ENCODE measurements around the gene MED19.
A peak's percentile ranks its signal among the peaks of the same experiment; 100 is the strongest.
"Not testable (repeated sequence)": the region's sequence is repeated elsewhere in the genome, so short reads cannot be mapped to it uniquely, and the experiment has no call there.

Gene MED19, protein sequence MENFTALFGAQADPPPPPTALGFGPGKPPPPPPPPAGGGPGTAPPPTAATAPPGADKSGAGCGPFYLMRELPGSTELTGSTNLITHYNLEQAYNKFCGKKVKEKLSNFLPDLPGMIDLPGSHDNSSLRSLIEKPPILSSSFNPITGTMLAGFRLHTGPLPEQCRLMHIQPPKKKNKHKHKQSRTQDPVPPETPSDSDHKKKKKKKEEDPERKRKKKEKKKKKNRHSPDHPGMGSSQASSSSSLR

DNA sequence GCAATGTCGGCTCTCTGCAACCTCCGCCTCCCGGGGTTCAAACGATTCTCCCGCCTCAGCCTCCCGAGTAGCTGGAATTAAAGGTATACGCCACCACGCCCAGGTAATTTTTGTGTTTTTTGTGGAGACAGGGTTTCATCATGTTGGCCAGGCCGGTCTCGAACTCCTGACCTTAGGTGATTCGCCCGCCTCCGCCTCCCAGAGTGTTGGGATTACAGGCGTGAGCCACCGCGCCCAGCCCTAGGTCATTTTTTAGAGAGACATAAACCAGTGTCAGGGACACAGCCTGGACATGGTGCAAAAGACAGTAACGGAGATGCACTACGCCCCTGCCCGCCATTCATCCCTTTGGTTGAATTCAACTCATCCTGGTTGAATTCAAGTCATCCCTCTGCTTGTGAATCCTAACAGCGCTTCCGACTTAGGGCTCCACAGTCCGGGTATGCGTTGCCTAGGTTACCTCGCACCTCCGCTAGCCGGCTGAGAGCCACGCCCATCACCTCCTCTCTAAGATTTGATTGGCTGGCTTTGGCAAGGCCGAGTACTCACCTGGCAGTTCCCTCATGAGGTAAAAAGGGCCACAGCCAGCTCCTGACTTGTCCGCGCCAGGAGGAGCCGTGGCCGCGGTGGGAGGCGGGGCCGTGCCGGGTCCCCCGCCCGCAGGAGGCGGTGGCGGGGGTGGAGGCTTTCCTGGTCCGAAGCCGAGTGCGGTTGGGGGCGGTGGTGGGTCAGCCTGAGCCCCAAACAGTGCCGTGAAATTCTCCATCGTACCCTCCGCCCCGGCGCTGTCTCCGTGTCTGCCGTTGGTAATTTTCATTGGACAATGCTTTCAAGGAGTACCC lies at the start of gene MED19:
TSS of gene MED19 (minus strand) at position 802 of the 842 bp plus-strand sequence. CDS start at position 766, 36 bp downstream.
- DNase-seq (ENCODE audit: low spot score) = peak; percentile 85

GRCh38 chr11:57758174-57758573 lies 46.2 kb upstream of the MED19 start:
- DNase-seq (ENCODE audit: low spot score) = no peak

DNA sequence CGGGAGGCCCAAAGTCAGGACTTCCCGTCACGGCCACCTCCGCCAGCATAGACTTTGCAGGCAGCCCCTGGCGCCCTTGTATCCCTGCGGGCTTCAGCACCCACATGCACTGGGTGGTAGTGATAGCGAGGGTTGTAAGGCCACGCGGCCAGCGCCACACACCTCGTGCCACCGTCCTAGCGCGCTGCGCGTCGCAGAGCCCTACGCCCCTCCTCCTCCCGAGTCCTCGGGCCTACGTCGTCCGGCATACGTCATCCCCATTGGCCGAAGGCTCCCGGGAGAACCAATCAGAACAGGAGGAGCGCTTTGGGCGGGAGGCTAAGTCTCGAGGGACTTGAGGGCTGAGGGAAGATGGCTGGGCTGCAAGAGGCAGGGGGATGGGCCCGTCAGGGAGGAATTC lies 40.9 kb upstream of the MED19 start:
- no peak for DNase-seq (ENCODE audit: low spot score)

GRCh38 chr11:57751676-57752253 lies 39.8 kb upstream of the MED19 start, which contains the start of gene BTBD18:
Gene BTBD18, minus strand, starts transcription at chr11:57751819. Its CDS starts 631 bp downstream, at chr11:57751188.
- DNase-seq (ENCODE audit: low spot score) = no peak

GRCh38 chr11:57751176-57751575 lies 39.2 kb upstream of the MED19 start:
- no peak for DNase-seq (ENCODE audit: low spot score)

GRCh38 chr11:57746920-57747319 lies 34.9 kb upstream of the MED19 start:
- no peak for DNase-seq (ENCODE audit: low spot score)

DNA sequence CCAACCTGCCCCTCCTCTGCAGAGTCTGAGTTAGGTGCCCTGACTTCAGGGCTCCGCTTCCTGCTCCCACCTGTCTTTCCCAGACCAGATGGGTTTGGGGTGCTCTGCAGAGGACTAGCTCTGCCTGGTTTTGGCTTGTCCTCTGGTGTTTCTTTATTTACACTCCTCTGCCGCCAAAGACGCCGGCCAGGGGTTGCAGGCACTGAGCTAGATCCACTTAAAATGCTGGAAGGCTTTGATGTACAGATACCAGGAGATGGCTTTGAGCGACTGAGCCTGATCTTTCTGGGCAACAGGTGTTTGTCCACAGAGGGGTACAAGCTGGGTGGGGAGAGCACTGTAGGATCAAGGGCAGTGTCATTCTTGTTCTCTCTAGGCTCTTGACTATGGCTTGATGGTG lies 33.2 kb upstream of the MED19 start:
- no peak for DNase-seq (ENCODE audit: low spot score)

DNA sequence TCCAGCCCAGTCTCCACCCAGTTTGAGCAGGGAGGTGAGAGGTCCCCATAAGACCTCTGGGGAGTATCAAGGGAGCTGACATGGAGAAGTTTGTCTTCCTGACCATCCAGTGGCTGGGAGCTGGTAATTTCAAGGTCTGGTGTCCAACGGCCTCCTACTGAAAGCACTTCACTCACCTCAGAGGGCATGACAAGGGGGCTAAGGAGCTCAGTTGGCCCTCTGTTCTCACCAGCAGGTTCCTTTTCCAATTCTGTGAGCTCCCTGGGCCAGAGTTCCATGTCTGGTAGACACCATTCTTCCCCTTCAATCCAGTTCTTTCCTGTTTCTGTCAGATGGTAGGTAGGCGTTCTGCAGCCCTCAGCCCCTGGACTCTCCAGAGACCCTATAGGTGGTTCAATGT lies 32.3 kb upstream of the MED19 start:
- DNase-seq (ENCODE audit: low spot score) = no peak

DNA sequence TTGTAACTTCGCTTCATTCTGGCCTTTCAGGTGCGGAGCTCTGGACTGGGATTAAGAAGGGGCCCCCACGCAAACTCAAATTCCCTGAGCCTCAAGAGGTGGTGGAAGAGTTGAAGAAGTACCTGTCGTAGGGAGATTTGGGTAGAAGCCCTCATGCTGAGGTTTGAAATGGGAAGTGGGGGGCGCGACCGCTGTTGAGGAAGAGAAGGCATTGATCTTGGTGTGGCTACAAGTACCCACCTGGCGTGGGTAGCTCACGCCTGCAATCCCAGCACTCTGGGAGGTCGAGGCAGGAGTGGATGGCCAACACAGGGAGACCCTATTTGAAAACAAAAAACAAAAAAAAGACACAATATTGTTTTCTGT lies 30.1 kb upstream of the MED19 start:
- no peak for DNase-seq (ENCODE audit: low spot score)

DNA sequence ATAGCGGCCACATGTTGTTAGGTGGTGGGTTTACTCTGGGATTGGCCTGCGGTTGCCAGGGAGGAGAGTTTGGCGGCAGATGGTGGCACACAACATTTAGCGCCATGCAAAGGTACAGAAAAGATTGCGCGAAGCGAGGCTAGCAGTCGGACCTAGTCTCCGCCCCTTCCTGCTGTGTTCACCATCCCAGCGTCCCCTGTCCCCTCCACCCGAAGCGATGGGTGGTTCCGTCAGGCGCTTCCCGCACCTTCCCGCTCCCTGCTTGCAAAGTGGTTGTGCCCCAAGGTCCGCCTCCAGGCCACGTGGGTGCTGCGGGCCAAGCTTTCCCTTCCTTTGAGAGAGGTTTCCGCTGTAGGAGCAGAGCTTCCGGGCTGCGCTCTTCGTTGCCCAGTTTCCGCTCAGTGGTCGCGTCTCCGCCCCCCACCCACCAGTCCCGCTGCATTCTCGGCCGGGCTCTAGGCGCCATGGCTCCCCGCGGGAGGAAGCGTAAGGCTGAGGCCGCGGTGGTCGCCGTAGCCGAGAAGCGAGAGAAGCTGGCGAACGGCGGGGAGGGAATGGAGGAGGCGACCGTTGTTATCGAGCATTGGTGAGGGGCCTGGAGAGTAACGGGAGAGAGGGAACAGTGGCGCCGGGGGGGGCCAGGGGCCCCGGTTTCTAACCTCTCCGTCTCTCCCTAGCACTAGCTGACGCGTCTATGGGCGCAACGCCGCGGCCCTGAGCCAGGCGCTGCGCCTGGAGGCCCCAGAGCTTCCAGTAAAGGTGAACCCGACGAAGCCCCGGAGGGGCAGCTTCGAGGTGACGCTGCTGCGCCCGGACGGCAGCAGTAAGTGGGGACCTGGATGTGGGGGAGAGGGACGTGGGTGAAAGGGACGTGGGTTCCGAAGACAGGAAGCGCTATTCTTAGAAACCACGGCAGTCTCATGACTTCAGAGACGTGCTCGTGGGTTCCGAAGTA lies 29.4 kb upstream of the MED19 start, which contains the start of gene SELENOH:
TSS of gene SELENOH (plus strand) at position 360 of the 955 bp plus-strand sequence. CDS start at position 465, 105 bp downstream.
- peak; percentile 97 for DNase-seq (ENCODE audit: low spot score)

- DNase-seq (ENCODE audit: low spot score) = no peak
These were observed 23.7 kb upstream of the MED19 start for GRCh38 chr11:57735619-57736298.

GRCh38 chr11:57732661-57733060 lies 20.6 kb upstream of the MED19 start:
- no peak for DNase-seq (ENCODE audit: low spot score)

DNA sequence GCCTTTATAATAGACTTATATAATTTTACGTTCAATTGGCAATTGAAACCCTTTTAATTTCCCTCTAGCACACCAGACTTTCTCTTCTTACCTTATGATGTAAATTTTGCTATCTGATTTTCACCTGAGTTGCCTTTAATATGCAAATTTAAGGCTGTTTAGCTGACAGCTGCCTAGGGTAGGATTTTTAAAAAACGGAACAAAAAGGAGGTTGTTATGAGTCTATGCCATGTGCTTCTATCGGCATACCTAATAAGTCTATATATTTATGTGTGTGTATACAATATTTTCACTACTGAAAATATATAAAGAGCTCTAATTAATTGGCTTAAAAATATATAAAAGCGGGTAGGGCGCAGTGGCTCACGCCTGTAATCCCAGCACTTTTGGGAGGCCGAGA lies 17.5 kb upstream of the MED19 start:
- DNase-seq (ENCODE audit: low spot score) = no peak

DNA sequence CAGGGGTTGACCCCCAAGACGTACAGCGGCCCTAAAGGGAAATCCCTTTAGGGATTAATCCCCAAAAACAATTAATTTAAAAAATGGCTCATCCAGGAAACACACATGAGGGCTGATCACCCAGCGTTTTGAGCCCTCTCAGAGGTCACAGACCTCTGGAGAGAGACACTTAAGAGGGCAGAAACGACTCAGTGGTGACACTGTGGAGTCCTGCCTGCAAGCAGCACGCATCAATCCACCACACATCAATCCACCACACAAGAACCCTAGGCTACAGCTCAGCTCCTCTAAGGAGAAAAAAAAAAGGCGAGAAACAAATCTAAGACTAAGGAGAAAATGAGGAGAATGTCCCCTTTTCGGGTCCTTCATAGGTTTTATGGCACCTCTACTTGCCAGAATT lies 16.8 kb upstream of the MED19 start:
- no peak for DNase-seq (ENCODE audit: low spot score)

DNA sequence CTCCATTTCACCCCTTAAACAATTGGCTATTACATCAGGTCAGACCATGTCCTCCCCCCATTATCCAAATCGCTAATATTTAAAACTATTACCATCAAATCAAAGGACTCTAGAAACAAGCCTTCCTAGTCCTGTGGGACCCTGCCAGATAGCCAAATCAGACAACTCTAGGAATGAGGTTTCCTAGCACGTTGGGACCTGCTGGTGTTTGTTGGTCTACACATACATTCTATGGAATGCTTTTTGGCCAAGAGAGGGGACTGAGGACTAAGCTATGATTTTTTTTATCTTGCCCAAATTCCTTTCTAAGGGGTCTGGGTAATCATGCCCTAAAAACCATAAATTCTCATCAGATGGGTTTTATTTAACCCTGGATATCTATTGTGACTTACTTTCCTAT lies 15.2 kb upstream of the MED19 start:
- DNase-seq (ENCODE audit: low spot score) = no peak

- DNase-seq (ENCODE audit: low spot score) = not testable (repeated sequence)
These were observed 4.7 kb upstream of the MED19 start for GRCh38 chr11:57716726-57717125.

DNA sequence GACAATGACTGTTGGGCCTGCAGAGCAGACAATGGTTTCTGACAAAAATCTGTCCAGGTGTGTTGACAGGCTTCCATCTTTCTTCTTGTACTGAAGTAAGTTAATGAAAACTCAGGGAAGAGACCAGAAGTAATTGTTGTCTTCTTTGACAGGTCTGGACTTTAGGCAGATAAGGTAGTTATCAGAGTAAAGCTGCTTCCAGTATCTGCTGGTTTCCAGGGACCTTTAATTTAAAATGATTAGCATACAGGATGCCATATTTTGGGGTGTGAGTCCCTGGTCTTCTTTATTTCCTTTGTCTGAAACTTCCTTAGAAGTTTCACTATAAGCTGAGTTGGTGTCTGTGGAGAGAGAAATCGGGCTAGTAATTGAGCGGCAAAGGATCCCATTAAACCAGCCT lies 1.8 kb upstream of the MED19 start:
- DNase-seq (ENCODE audit: low spot score) = no peak

- peak; percentile 96 for DNase-seq (ENCODE audit: low spot score)
These were observed 488 bp upstream of the MED19 start, which contains the start of gene TMX2 for GRCh38 chr11:57712256-57713150. Gene TMX2, plus strand, starts transcription at chr11:57712593. Its CDS starts 26 bp downstream, at chr11:57712619.

DNA sequence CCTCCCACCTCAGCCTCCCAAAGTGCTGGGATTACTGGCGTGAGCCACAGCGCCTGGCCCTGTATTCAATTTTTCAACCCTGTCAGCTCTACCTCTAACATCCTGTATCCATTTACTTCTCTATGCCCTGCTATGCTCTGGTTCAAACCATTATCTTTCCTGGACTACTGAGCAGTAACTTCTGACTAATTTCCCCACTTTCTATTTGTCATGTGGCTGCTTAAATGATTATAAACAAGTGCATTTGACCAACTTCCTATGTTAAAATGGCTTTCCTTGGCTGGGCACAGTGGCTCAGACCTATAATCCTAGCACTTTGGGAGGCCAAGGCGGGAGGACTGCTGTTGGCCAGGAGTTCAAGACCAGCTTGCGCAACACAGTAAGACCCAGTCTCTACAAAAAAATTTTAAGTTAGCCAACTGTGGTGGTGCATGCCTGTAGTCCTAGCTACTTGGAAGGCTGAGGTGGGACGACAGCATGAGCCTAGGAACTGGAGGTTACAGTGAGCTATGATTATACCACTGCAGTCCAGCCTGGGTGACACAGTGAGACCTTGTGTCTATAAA lies 2.1 kb downstream of the MED19 start:
- peak; percentile 62 for DNase-seq (ENCODE audit: low spot score)

DNA sequence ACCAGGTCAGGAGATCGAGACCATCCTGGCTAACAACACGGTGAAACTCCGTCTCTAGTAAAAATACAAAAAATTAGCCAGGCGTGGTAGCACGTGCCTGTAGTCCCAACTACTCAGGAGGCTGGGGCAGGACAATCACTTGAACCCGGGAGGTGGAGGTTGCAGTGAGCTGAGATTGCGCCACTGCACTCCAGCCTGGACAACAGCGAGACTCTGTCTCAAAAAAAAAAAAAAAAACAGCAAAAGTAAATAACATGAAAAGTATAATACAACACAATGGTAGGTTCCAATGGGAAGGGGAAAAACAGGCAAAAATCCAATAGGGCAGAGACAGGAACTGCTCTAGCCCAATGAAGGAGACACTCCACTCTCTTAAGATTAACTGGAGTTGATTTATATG lies 6.6 kb downstream of the MED19 start:
- not testable (repeated sequence) for DNase-seq (ENCODE audit: low spot score)

Measured in activated CD4-positive, alpha-beta T cell treated with anti-CD3 and anti-CD28 coated beads, Interleukin-2, Interleukin-4, amounts not matched to agents 100 ng/mL and 50 ng/mL, durations not matched to agents 16 hours and 8 hours (primary cell).